M059J (cell line): ENCODE results near the gene ACTRT2. TPM values are rescaled to one million over a fixed set of nuclear protein-coding genes. Genes with fewer than 3 reads are reported as not detected.

Source experiments
- DNase-seq: peaks from one replicate; pipeline ENCODE4 v3.0.0-alpha.2; 2012; ENCODE audit warnings: low read depth
- total RNA-seq: library from RNA; depleted of rRNA; stranded (reverse); fragments of >200 nt; shearing (Covaris generic); gene quantifications from 2 replicates; pipeline ENCODE4 v1.2.3, GENCODE V29; 2014; rRNA removed

Gene ACTRT2
- not detected in 2 replicates for total RNA-seq

GRCh38 chr1:3021233-3021671 lies at the start of gene ACTRT2:
TSS of gene ACTRT2 (plus strand) at chr1:3021467. CDS start at chr1:3021687, 220 bp downstream.
- DNase-seq, result no peak

GRCh38 chr1:2971609-2972008 lies 49.7 kb upstream of the ACTRT2 start:
- no peak for DNase-seq

GRCh38 chr1:2972011-2972878 lies 49.0 kb upstream of the ACTRT2 start:
- no peak for DNase-seq

GRCh38 chr1:2972879-2973575 lies 48.2 kb upstream of the ACTRT2 start:
- no peak for DNase-seq

- DNase-seq, result no peak
These were observed 47.4 kb upstream of the ACTRT2 start for GRCh38 chr1:2973601-2974593.

GRCh38 chr1:2974701-2975301 lies 46.5 kb upstream of the ACTRT2 start:
- no peak for DNase-seq

GRCh38 chr1:2975466-2976179 lies 45.6 kb upstream of the ACTRT2 start:
- no peak for DNase-seq

- no peak for DNase-seq
These were observed 45.1 kb upstream of the ACTRT2 start for GRCh38 chr1:2976180-2976562.

GRCh38 chr1:2977886-2978611 lies 43.2 kb upstream of the ACTRT2 start:
- DNase-seq, result no peak

- DNase-seq, result no peak
These were observed 42.5 kb upstream of the ACTRT2 start for GRCh38 chr1:2978691-2979190.

GRCh38 chr1:2979191-2980072 lies 41.8 kb upstream of the ACTRT2 start:
- no peak for DNase-seq

GRCh38 chr1:2980073-2980791 lies 41.0 kb upstream of the ACTRT2 start:
- DNase-seq, result no peak

GRCh38 chr1:2980849-2981248 lies 40.4 kb upstream of the ACTRT2 start:
- no peak for DNase-seq

- no peak for DNase-seq
These were observed 39.9 kb upstream of the ACTRT2 start for GRCh38 chr1:2981388-2981787.

- DNase-seq, result no peak
These were observed 39.2 kb upstream of the ACTRT2 start for GRCh38 chr1:2981981-2982614.

- DNase-seq, result no peak
These were observed 38.5 kb upstream of the ACTRT2 start for GRCh38 chr1:2982615-2983318.

GRCh38 chr1:2983319-2983705 lies 38.0 kb upstream of the ACTRT2 start:
- DNase-seq, result no peak
